A673 (cell line): Measurements from ENCODE around the gene CYP4B1.

Experiments
- EZH2 ChIP-seq: fragments of 200-600 bp; sonication (generic); IDR thresholded peaks from 2 replicates; pipeline ENCODE4 v1.6.1; 2017; ENCODE audit warnings: borderline replicate concordance, low read depth, mild to moderate bottlenecking, mixed read lengths, antibody characterized with exemption, low read length; ENCODE audit not compliant: poor library complexity, severe bottlenecking
- TF ChIP-seq, protein P1 (sequence below): fragments of 300-800, 200-600 bp; sonication (generic); conservative IDR thresholded peaks from 2 replicates; pipeline ENCODE4 v1.5.1; 2017; ENCODE audit warnings: low read depth, mild to moderate bottlenecking, antibody characterized with exemption, low read length, moderate library complexity, mixed read lengths

DNA sequence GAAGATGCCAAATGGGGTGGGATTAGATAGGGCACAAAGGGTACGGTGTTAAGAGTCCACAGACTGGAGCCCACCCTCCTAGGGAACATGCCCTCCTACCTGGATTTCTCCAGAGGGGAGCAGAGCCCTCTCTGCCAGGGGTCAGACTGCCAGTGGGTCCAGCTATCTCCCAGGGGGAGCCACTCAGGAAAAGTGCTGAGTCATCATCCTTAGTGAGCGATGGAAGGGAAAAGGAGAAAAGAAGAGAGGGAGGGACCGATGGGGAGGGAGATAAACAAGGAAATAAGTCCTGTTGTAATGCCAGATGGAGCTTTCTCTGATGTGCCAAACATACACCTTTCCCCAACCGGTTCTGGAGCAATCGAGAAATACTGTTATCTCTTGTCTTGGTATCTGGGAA is 30.4 kb upstream of the CYP4B1 start:
- TF ChIP-seq, protein P1, sequence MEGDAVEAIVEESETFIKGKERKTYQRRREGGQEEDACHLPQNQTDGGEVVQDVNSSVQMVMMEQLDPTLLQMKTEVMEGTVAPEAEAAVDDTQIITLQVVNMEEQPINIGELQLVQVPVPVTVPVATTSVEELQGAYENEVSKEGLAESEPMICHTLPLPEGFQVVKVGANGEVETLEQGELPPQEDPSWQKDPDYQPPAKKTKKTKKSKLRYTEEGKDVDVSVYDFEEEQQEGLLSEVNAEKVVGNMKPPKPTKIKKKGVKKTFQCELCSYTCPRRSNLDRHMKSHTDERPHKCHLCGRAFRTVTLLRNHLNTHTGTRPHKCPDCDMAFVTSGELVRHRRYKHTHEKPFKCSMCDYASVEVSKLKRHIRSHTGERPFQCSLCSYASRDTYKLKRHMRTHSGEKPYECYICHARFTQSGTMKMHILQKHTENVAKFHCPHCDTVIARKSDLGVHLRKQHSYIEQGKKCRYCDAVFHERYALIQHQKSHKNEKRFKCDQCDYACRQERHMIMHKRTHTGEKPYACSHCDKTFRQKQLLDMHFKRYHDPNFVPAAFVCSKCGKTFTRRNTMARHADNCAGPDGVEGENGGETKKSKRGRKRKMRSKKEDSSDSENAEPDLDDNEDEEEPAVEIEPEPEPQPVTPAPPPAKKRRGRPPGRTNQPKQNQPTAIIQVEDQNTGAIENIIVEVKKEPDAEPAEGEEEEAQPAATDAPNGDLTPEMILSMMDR: no peak
- TF ChIP-seq EZH2: no peak
